HG03095 (cell line): ENCODE results near the gene UBALD1.
"Not testable (repeated sequence)": the region's sequence is repeated elsewhere in the genome, so short reads cannot be mapped to it uniquely, and the experiment has no call there.

Experiments used
- ATAC-seq: cut with Tn5 transposase; IDR thresholded peaks from one replicate; pipeline ENCODE4 v1.9.1; 2021; ENCODE audit warnings: moderate library complexity; ENCODE audit not compliant: unreplicated experiment

Gene UBALD1

GRCh38 chr16:4599037-4599436, 15.7 kb downstream of the UBALD1 start:
- ATAC-seq, result no peak

- ATAC-seq, result no peak
Measured at GRCh38 chr16:4597174-4597573, 17.5 kb downstream of the UBALD1 start.

- ATAC-seq, result no peak
Measured at GRCh38 chr16:4594433-4595410, 20.0 kb downstream of the UBALD1 start.

GRCh38 chr16:4593086-4593485, 21.6 kb downstream of the UBALD1 start:
- ATAC-seq, result no peak

- no peak for ATAC-seq
Measured at GRCh38 chr16:4591706-4592470, 22.8 kb downstream of the UBALD1 start.

GRCh38 chr16:4591191-4591590, 23.5 kb downstream of the UBALD1 start:
- ATAC-seq, result no peak

- ATAC-seq, result no peak
Measured at GRCh38 chr16:4588961-4589360, 25.7 kb downstream of the UBALD1 start.

- no peak for ATAC-seq
Measured at GRCh38 chr16:4588386-4588785, 26.3 kb downstream of the UBALD1 start.

GRCh38 chr16:4586291-4586690, 28.4 kb downstream of the UBALD1 start:
- ATAC-seq, result no peak

GRCh38 chr16:4583906-4584305, 30.8 kb downstream of the UBALD1 start:
- ATAC-seq, result no peak

- ATAC-seq, result no peak
Measured at GRCh38 chr16:4580250-4580649, 34.4 kb downstream of the UBALD1 start.

- no peak for ATAC-seq
Measured at GRCh38 chr16:4578961-4579530, 35.6 kb downstream of the UBALD1 start.

- ATAC-seq, result no peak
Measured at GRCh38 chr16:4576008-4576407, 38.7 kb downstream of the UBALD1 start.

- ATAC-seq, result no peak
Measured at GRCh38 chr16:4574919-4575705, 39.6 kb downstream of the UBALD1 start.

GRCh38 chr16:4573926-4574325, 40.8 kb downstream of the UBALD1 start:
- not testable (repeated sequence) for ATAC-seq

- no peak for ATAC-seq
Measured at GRCh38 chr16:4572715-4573114, 42.0 kb downstream of the UBALD1 start.

GRCh38 chr16:4570688-4571321, 43.9 kb downstream of the UBALD1 start:
- ATAC-seq, result no peak

GRCh38 chr16:4570086-4570485, 44.6 kb downstream of the UBALD1 start:
- no peak for ATAC-seq

- no peak for ATAC-seq
Measured at GRCh38 chr16:4566144-4566543, 48.5 kb downstream of the UBALD1 start.

- ATAC-seq, result no peak
Measured at GRCh38 chr16:4564661-4565267, 49.9 kb downstream of the UBALD1 start.
